Measurements from ENCODE around the gene FAM174C. TPM values are rescaled to one million over a fixed set of nuclear protein-coding genes. Genes with fewer than 3 reads are reported as not detected.

FAM174C gene
- total RNA-seq, 1 donor from 2014 or later = 96.6 TPM

- DNase-seq (ENCODE audit: extremely low read depth, low read depth, low spot score) = no peak
Measured at GRCh38 chr19:1271528-1272422, 3.6 kb upstream of the FAM174C start.

- DNase-seq (ENCODE audit: extremely low read depth, low read depth, low spot score) = no peak
Measured at GRCh38 chr19:1272423-1273262, 2.7 kb upstream of the FAM174C start.

GRCh38 chr19:1273263-1274041 is 1.9 kb upstream of the FAM174C start:
- DNase-seq (ENCODE audit: extremely low read depth, low read depth, low spot score) = no peak

GRCh38 chr19:1274081-1274851 is 1.1 kb upstream of the FAM174C start:
- no peak for DNase-seq (ENCODE audit: extremely low read depth, low read depth, low spot score)

GRCh38 chr19:1274852-1275259 is 474 bp upstream of the FAM174C start:
- no peak for DNase-seq (ENCODE audit: extremely low read depth, low read depth, low spot score)

GRCh38 chr19:1275976-1276627 is 772 bp downstream of the FAM174C start:
- no peak for DNase-seq (ENCODE audit: extremely low read depth, low read depth, low spot score)

GRCh38 chr19:1276628-1277022 is 1.3 kb downstream of the FAM174C start:
- DNase-seq (ENCODE audit: extremely low read depth, low read depth, low spot score) = no peak

GRCh38 chr19:1277061-1277460 is 1.7 kb downstream of the FAM174C start:
- no peak for DNase-seq (ENCODE audit: extremely low read depth, low read depth, low spot score)

GRCh38 chr19:1278074-1278473 is 2.7 kb downstream of the FAM174C start:
- DNase-seq (ENCODE audit: extremely low read depth, low read depth, low spot score) = no peak

- DNase-seq (ENCODE audit: extremely low read depth, low read depth, low spot score) = no peak
Measured at GRCh38 chr19:1278713-1279660, 3.7 kb downstream of the FAM174C start.

GRCh38 chr19:1279782-1280341 is 4.5 kb downstream of the FAM174C start:
- no peak for DNase-seq (ENCODE audit: extremely low read depth, low read depth, low spot score)

- DNase-seq (ENCODE audit: extremely low read depth, low read depth, low spot score) = no peak
Measured at GRCh38 chr19:1280636-1281568, 5.6 kb downstream of the FAM174C start.

- no peak for DNase-seq (ENCODE audit: extremely low read depth, low read depth, low spot score)
Measured at GRCh38 chr19:1281569-1282287, 6.4 kb downstream of the FAM174C start.

- no peak for DNase-seq (ENCODE audit: extremely low read depth, low read depth, low spot score)
Measured at GRCh38 chr19:1282588-1283206, 7.4 kb downstream of the FAM174C start.

GRCh38 chr19:1283207-1283916 is 8.0 kb downstream of the FAM174C start:
- DNase-seq (ENCODE audit: extremely low read depth, low read depth, low spot score) = no peak

Data from glomerular endothelial cell (primary cell).